GM13977 (cell line): ENCODE measurements around the gene ADD1.

ENCODE experiments used
- DNase-seq: peaks from one replicate; pipeline ENCODE4 v3.0.0; 2012; ENCODE audit warnings: low spot score
- CTCF ChIP-seq: IDR thresholded peaks from 2 replicates; pipeline ENCODE4 v1.5.1; 2012; ENCODE audit warnings: mild to moderate bottlenecking, control low read depth; ENCODE audit not compliant: insufficient read depth; ENCODE audit errors: extremely low read depth, missing control alignments
- in situ Hi-C: fragments of 300-500 bp; cut with MboI; formaldehyde crosslinking; loops from one replicate; pipeline ENCODE4 v1.12.0; 2022; ENCODE audit warnings: low sequenced_read_pairs, low pct_unique_long_range_greater_than_20kb, mixed read lengths, inconsistent platforms; ENCODE audit not compliant: unreplicated experiment

ADD1 gene

GRCh38 chr4:2938906-2939305 is 95.3 kb downstream of the ADD1 start:
- in situ Hi-C loops: loop anchor here (10.0 kb wide), 1 partner anchor 164 kb away; no protein-coding TSS in a partner anchor
- no peak for DNase-seq
- no peak for TF ChIP-seq CTCF

- in situ Hi-C loops: loop anchor here (10.0 kb wide), 1 partner anchor 165 kb away; no protein-coding TSS in a partner anchor
- TF ChIP-seq CTCF: no peak
- no peak for DNase-seq
Observed at GRCh38 chr4:2939383-2940243, 96.0 kb downstream of the ADD1 start.

DNA sequence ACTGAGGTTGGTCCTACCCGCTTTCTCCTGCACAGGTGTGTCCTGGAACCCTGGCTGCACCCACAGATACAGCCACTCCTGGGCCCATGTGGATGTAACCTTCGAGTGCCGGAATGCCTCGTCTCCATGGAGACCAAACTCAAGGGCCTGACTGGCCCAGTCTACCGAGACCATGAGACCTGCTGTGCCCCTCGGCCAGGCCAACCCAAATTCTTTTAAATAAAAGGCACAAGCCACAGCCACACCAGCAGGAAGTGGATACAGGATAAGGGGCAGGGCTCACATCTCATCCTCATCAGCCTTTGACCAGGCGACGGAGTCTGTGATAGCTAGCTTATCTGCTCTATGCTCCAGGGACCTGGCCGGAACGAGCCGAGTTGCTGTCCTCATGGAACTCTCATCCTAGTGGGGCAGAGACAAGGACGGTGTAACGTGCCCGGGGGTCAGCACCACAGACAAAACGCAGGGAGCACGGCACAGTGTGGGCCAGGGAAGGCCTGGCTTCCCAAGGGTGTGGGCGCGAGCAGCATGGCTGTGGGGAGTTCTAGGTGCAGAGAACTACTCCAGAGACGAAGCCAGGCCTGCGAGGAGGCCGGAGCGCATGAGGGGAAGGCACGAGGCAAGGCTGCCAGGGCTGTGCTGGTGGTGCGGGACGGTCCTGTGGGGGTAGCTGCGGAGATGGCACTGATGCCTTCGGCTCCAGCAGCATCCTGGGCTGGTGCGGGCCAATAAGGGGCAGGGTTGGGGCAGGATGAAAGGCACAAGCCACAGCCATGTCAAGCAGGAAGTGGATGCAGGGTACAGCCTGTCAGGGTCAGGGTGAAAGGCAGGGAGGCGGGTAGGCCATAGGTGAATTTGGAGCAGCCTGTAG is 96.9 kb downstream of the ADD1 start:
- in situ Hi-C loops: no loop called here
- TF ChIP-seq CTCF: no peak
- no peak for DNase-seq

- DNase-seq: no peak
- in situ Hi-C loops: no loop called here
- no peak for TF ChIP-seq CTCF
Observed at GRCh38 chr4:2941138-2942036, 97.7 kb downstream of the ADD1 start.

- TF ChIP-seq CTCF: no peak
- DNase-seq: no peak
- in situ Hi-C loops: no loop called here
Observed at GRCh38 chr4:2942037-2942531, 98.4 kb downstream of the ADD1 start.
